HG03469 (cell line): ENCODE data around the gene PPP1R37.
"Not testable (repeated sequence)": the region's sequence is repeated elsewhere in the genome, so short reads cannot be mapped to it uniquely, and the experiment has no call there.

Source experiments
- ATAC-seq: cut with Tn5 transposase; IDR thresholded peaks from one replicate; pipeline ENCODE4 v1.9.1; 2021; ENCODE audit warnings: mild to moderate bottlenecking, moderate library complexity, moderate number of reproducible peaks; ENCODE audit not compliant: unreplicated experiment

Gene PPP1R37

DNA sequence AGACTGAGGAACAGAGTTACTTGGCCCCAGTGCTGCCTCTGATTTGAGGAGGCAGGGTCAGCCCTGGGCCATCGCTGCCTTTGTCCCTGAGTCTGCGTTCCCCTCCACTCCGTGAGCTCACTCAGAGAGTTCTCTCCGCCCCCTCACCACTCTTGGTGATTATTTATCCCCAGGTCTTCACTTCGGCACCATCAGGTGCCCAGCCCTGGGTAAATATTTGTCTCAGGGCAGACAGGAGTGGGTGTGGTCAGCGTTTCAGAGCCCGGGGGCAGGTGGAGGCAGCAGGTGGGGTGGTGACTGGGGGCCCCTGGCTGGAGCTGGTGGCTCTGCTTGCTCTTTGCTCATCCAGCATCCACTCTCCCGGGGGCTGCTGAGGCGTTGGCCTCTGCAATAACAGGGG is 20.6 kb downstream of the PPP1R37 start:
- no peak for ATAC-seq

DNA sequence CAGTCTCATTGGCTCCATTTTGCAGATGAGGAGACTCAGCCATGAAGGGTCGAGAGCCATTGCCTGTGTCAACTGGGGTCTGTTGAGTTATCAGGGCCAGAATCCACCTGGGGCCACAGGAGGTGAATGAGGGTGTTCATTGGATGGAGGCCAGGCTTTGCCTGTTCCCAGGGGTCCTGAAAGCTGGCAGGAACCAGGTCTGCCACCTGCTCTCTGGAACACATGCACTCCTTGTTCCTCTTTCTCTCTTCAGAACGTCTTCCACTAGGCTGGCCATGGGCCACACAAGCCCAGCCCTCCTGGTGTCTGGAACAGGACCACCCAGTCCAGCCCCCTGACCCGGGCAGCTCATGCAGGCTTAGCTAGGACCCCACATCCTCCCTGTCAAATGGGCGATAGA is 21.1 kb downstream of the PPP1R37 start:
- no peak for ATAC-seq

- ATAC-seq: no peak
These were observed 23.0 kb downstream of the PPP1R37 start for GRCh38 chr19:45115809-45116615.

DNA sequence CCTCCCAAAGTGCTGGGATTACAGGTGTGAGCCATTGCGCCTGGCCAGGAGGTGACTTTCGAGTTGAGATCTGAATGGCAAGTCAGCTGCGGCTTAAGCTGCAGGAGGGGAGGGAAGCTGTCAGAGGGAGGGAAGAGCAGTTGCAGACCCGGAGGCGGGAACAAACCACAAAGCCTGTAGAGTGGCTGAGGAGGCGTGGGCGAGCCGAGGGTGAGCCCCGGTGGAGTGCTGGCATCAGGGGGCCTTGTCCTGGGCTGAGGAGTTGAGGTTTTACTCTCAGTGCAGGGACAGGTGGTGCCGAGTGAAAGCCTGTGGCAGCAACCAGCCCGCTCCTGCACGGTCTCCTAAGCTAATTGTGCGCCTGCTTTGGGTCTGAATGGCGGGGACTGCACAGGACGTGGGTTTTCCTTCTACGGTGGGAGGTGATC is 24.2 kb downstream of the PPP1R37 start:
- ATAC-seq: no peak

DNA sequence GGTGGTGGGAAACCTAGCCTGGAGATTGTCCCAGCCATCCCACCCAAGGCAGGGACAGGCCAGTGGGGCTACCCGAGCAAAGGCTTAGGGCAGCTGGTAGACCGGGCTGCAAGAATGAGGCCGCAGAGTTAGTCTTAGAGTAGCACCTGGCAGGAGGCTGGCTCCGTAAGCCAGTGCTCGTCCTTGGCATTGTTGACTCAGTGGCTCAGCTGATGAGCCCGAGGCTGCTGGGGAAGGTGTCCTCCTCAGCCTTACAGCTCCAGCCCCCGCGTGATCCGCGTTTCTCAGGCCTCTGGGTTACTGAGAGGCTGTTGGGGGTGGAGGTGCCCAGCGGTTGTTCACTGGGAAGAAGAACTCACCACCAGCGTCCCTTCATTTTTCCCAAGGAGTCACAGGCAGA is 24.7 kb downstream of the PPP1R37 start:
- ATAC-seq: no peak

DNA sequence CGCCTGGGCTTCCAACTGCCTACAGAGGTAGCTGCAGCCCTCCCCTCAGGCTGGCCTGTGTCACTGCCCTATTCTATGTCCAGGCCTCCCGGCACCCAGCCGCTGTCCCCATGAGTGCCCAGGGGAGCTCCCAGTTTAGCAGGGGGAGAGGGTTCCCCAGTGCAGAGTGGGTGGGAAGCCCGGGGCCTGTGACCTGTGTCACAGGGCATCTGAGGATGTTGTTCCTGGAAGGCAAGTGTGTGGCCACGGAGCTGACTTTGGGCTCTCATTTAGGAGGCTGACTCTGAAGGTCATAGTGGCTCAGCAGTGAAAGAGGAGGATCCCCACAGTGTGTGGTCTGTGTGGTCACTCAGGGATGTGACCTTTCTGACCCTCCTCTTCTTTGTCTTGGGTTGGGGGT is 25.1 kb downstream of the PPP1R37 start:
- ATAC-seq: no peak

DNA sequence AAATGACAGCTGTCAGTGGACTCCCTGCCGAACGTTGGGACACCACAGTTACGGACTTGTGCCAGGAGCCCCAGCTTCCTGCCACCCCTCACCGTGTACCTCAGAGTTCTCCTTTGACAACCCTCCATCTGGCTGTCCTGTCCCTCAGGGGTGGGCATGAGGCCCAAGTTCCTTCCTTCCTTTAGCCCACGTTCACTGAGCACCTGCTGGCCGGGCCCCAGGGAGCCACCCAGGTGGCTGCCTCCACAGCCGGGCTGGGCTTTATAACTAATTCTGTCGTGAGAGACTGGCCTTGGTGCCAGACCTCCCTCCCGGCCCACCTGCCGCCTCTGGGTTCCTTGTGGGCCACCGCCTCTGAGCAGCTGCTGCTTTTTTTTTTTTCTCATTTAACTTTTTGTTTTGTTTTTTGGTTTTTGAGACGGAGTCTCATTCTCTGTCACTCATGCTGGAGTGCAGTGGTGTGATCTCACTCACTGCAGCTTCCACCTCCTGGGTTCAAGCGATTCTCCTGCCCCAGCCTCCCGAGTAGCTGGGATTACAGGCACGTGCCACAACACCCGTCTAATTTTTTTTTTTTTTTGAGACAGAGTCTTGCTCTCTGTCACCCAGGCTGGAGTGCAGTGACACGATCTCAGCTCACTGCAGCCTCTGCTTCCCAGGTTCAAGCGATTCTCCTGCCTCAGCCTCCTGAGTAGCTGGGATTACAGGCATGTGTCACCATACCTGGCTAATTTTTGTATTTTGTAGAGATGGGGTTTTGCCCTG is 25.8 kb downstream of the PPP1R37 start:
- ATAC-seq: not testable (repeated sequence)

GRCh38 chr19:45119582-45119981 is 26.6 kb downstream of the PPP1R37 start:
- no peak for ATAC-seq

GRCh38 chr19:45121827-45122345 is 28.9 kb downstream of the PPP1R37 start:
- no peak for ATAC-seq

DNA sequence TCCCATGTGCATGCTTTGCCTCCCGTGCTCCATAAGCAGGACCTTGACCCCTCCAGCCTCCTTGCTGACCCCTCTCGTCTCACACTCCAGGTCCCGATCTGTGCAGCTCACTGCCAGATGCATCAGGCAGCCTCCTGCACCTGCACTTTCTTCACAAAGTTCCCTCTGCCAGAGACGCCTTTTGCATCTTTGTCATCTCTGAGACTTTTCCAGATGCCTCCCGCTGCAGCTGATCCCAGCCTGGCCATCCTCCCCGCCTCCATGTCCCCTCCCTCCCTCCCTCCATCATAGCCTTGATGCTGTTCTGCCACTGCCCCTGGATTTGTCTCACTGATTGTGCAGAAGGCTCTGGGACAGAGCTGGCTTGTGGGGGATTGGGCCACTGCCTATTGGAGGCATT is 29.9 kb downstream of the PPP1R37 start:
- ATAC-seq: no peak

DNA sequence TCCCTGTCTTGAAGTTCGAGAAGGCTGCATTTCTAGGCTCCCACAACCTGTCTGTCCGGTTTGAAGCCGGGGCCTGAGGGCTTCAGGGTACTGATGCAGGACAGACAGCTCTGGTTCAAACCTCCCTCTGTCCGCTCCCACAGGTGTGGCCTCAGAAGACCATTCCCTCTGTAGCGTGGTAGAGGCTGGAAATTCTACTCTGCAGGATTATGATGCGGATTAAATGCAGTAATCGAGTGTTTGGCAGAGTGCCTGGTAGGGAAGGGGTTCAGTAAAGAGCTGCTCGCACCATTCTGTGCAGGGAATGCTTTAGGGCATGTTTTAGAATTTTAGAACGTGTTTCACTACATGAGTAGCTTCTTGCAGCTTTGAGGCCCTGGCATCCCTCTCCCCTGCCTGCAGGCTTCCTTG is 30.5 kb downstream of the PPP1R37 start:
- no peak for ATAC-seq

DNA sequence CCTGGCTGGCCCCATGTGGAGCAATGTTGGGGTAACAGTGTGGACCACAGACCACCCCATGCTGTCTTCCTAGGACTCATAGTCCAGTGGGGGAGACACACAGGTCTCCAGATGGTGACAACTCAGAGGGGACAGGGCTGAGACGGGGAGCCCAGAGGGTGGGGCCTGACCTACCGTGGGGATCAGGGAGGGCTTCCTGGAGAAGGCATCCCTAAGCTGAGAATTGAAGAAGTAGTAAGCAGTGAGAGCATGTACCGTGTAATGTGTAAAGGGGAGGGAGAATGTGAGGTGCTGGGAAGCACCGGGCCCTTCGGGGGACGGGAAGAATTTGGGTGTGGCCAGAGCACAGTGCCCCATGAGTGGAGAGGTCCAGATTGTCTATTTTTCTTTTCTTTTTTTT is 31.0 kb downstream of the PPP1R37 start:
- no peak for ATAC-seq

GRCh38 chr19:45125360-45125759 is 32.4 kb downstream of the PPP1R37 start:
- ATAC-seq: no peak

DNA sequence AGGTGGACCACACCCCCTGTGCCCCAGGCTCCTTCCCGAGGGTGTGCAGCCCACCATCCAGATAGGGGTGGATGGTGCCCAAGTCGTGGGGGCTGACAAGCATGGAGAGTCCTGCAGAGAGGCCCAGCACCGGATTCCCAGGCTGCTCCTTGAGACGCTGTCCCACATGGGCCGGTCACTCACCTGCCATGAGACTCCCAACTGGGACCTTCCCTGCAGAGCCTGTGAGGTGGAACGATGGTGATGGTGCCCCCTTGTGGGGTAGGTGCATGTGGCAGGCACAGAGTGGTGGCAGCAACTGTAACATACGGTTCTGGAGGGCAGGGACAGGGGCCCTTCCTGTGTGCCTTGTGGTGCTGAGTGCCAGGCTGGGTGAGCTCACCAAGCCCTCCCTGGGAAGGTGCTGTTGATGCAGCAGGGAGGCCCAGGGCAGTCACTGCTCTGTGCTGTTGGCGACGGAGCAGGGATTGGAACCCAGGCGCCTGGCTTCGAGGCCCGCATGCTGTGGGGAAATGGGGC is 33.1 kb downstream of the PPP1R37 start:
- ATAC-seq: no peak

GRCh38 chr19:45126654-45127053 is 33.7 kb downstream of the PPP1R37 start:
- no peak for ATAC-seq

DNA sequence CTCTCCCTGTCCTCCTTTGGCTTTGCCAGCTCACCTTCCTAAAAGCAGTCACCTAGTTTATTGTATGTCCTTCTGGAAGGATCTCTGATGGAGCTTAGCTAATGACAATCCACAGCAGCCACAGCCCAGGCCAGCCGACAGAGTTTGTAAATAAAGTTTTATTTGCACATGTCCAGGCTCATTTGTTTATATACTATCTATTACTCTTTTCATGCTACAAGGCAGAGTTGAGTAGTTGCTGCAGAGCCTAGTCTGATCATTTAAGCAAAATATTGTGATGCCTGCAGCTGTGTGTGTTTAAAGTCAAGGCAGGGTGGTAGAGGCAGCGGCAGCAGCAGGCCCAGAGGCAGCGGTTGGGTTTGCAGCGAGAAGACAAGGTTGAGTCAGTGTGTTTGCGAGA is 35.2 kb downstream of the PPP1R37 start:
- no peak for ATAC-seq

- no peak for ATAC-seq
These were observed 35.8 kb downstream of the PPP1R37 start for GRCh38 chr19:45128806-45129205.

DNA sequence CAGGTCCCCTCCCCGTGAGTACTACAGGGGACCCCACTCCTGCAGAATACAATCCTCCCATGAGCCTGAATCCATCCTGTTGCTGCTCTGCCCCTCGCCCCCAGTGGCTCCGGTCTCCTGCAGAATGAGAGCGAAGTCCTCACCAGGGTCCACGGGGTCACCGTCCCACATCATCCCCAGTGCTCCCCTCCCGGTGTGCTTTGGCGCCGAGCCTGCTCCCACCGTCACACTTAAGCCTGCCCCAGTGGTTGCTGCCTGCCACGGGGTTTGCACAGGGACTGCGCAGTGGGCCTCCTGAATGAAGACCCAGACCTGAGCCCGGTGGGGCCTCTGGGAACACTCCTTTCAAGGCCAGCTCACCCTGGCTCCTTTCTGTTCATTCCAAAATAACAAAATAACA is 37.3 kb downstream of the PPP1R37 start:
- ATAC-seq: no peak

DNA sequence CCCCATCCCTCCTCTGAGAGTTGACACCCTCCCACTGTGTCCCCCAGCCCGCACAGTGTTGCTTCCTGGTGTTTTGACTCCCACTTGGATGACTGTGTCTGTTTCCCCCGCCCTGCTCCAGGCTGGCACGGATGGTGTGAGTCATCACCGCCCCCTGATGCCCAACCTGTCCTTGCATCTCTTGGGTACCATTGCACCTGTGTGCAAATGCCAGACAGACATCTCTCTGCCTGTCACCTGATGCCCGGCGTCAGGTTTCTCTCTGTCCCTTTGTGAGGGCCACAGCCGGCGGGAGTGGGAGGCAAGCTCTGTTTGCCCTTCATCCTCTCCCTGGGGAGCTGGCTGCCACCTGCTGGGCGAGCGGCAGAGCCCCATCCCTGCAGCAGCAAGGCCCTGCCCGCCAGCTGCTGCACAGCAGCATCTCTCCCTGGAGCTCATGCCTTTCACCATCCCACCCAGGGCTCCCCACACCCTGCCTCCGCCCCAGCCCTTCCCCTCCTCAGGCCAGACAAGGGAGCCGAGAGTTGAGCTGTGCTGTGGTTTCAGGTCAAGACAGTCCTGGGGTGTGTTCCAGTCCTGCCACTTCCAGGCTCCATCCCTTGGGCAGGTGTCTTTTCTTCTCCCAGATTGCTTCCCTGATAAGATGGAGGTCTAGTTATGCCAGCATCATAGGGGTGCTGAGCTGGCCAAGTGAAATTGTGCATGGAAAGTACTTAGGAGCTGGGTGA is 38.1 kb downstream of the PPP1R37 start:
- ATAC-seq: no peak

DNA sequence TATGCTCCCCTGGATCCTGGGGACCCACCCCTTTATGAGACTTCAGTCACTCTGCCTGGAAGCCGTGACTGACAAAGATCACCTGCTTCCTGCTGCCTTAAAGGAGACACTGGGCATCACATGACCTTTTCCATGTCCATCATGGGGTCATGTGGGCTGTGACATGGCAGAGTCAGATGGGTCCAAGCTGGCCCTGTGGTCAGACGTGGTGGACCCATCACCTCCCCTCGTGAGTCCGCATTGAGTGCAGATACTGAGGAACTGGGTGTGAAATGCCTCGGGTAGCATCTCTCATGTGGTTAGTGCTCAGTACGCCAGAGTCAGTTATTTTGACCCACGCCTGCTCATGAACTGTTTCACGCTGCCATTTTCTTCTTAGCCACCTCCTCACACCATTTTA is 40.7 kb downstream of the PPP1R37 start:
- no peak for ATAC-seq
